Measurements from ENCODE around the gene SUOX.

Gene SUOX

GRCh38 chr12:56042843-56043242, 45.8 kb downstream of the SUOX start:
- TF ChIP-seq CTCF (IDR thresholded peaks at IDR 0.05; ENCODE audit: insufficient read depth, low read depth, low read length, missing control alignments): no peak
- no peak for DNase-seq (ENCODE audit: low read depth)
- peak overlapping the region; percentile 68 for H3K4me3 ChIP-seq (ENCODE audit: low read length)

DNA sequence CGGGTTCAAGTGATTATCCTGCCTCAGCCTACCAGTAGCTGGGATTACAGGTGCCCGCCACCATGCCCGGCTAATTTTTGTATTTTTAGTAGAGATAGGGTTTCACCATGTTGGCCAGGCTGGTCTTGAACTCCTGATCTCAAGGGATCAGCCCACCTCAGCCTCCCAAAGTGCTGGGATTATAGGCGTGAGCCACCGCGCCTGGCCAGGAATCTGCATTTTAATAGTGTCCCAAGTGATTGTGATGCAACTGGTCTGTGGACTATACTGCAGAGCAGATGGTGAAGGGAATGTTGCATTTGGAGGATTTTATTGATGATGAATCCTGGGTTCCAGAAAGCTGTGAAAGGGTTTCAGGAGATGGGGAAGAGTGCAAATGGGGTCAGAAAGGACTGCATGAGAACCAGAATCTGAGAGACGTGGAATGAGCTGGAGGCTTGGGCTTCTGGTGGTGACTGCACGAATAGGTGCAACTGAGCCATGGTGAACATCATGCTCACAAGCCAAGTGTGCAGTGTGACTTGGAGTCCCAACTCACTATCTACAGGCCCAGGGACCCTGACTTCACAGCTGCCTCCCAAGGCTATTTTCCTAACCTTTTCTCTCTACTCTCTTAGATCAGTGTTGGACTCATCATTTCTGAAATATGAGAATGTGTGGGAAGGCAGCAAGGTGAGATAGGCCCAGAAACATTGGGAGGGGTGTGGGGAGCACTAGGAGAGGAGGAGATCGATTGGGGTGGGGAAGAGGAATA, 49.1 kb downstream of the SUOX start:
- DNase-seq (ENCODE audit: low read depth): no peak
- H3K4me3 ChIP-seq (ENCODE audit: low read length): no peak overlapping the region
- TF ChIP-seq CTCF (IDR thresholded peaks at IDR 0.05; ENCODE audit: insufficient read depth, low read depth, low read length, missing control alignments): no peak

DNA sequence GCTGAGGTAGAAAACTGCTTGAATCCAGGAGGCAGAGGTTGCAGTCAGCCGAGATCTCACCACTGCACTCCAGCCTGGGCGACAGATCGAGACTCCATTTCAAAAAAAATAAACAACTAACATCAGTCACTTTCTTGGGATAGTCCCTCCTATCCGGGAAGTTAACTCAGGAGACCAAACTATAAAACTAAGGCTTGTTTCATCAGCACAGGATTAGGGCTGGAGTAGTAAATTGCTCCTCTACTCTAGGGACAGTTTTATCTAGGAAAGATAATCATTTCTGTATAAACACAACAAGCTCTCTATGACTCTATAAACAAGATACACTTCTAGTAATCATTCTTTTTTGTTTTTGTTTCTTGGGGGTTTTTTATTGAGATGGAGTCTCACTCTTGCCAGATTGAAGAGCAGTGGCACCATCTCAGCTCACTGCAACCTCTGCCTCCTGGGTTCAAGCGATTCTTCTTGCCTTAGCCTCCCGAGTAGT, 56.4 kb downstream of the SUOX start:
- no peak overlapping the region for H3K4me3 ChIP-seq (ENCODE audit: low read length)
- DNase-seq (ENCODE audit: low read depth): no peak
- TF ChIP-seq CTCF (IDR thresholded peaks at IDR 0.05; ENCODE audit: insufficient read depth, low read depth, low read length, missing control alignments): no peak

Measured in epithelial cell of esophagus (primary cell).